Measurements from ENCODE around the gene GAS7.
A peak's percentile ranks its signal among the peaks of the same experiment; 100 is the strongest.
"Not testable (repeated sequence)": the region's sequence is repeated elsewhere in the genome, so short reads cannot be mapped to it uniquely, and the experiment has no call there.

GAS7 gene

GRCh38 chr17:10042589-10043244 lies 155.7 kb downstream of the GAS7 start:
- DNase-seq, result no peak

GRCh38 chr17:10041916-10042588 lies 156.4 kb downstream of the GAS7 start:
- no peak for DNase-seq

GRCh38 chr17:10041287-10041612 lies 157.2 kb downstream of the GAS7 start:
- DNase-seq, result no peak

GRCh38 chr17:10036511-10037061 lies 161.8 kb downstream of the GAS7 start:
- DNase-seq, result no peak

- no peak for DNase-seq
These were observed 162.5 kb downstream of the GAS7 start for GRCh38 chr17:10035885-10036284.

- DNase-seq, result no peak
These were observed 163.5 kb downstream of the GAS7 start for GRCh38 chr17:10034719-10035475.

- peak; percentile 13 for DNase-seq
These were observed 164.4 kb downstream of the GAS7 start for GRCh38 chr17:10033959-10034358.

- DNase-seq, result no peak
These were observed 165.0 kb downstream of the GAS7 start for GRCh38 chr17:10033449-10033848.

- DNase-seq, result no peak
These were observed 166.1 kb downstream of the GAS7 start for GRCh38 chr17:10032118-10032852.

GRCh38 chr17:10031606-10032005 lies 166.8 kb downstream of the GAS7 start:
- DNase-seq, result no peak

- DNase-seq, result no peak
These were observed 167.3 kb downstream of the GAS7 start for GRCh38 chr17:10031127-10031526.

GRCh38 chr17:10029129-10029528 lies 169.3 kb downstream of the GAS7 start:
- no peak for DNase-seq

- DNase-seq, result no peak
These were observed 172.2 kb downstream of the GAS7 start for GRCh38 chr17:10025976-10026901.

GRCh38 chr17:10025224-10025623 lies 173.2 kb downstream of the GAS7 start:
- no peak for DNase-seq

GRCh38 chr17:10022416-10022815 lies 176.0 kb downstream of the GAS7 start:
- DNase-seq, result no peak

- no peak for DNase-seq
These were observed 177.0 kb downstream of the GAS7 start for GRCh38 chr17:10021272-10021984.

- DNase-seq, result no peak
These were observed 178.4 kb downstream of the GAS7 start for GRCh38 chr17:10019941-10020451.

- peak; percentile 33 for DNase-seq
These were observed 179.9 kb downstream of the GAS7 start for GRCh38 chr17:10018461-10018891.

GRCh38 chr17:10016958-10017570 lies 181.3 kb downstream of the GAS7 start:
- DNase-seq, result not testable (repeated sequence)

- peak; percentile 4 for DNase-seq
These were observed 184.9 kb downstream of the GAS7 start for GRCh38 chr17:10013365-10014112.

Data from CD4-positive, alpha-beta T cell treated with Interleukin-21 for 1 hour (primary cell).